Activated CD4-positive, alpha-beta T cell treated with anti-CD3 and anti-CD28 coated beads for 48 hours (primary cell): ENCODE results near the gene SELENBP1.
"Not testable (repeated sequence)": the region's sequence is repeated elsewhere in the genome, so short reads cannot be mapped to it uniquely, and the experiment has no call there.

Experiments
- DNase-seq: peaks from one replicate; pipeline ENCODE4 v3.0.0-alpha.2; 2020

Gene SELENBP1

GRCh38 chr1:151377150-151377884, 4.8 kb upstream of the SELENBP1 start:
- DNase-seq = no peak

- no peak for DNase-seq
Measured at GRCh38 chr1:151373196-151373595, 691 bp upstream of the SELENBP1 start.

DNA sequence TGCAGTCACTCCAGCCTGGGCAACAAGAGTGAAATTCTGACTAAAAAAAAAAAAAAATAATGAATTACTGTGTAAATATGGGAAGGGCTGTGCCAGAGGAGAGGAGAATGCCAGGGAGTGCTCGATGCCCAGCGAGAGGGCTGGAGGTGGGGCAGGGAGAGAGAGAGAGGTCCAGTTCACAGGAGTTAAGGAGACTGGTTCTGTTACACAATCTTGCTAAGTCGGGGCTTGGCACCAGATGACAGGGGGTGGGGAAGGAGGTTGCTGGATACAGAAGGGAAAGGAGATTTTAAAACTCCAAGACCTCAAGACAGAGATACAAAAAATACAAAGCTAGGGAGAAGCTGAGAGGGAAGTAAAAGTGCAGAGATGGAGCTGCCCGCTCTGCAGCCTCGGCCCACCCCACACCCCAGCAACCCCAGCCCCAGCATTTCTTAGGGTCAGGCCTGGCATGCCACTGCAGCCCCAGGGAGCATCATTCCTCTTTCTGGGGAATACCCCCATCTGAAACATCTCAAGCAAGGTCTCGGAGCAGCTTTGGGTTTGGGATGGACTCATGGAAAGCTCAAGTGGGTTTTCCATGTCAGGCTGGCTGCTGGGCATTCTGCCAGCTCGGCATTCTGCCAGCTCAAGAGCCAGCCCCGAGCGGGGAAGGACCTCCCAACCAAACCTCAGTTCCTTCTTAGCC, 991 bp downstream of the SELENBP1 start:
- no peak for DNase-seq

GRCh38 chr1:151370211-151370911, 2.1 kb downstream of the SELENBP1 start:
- no peak for DNase-seq

DNA sequence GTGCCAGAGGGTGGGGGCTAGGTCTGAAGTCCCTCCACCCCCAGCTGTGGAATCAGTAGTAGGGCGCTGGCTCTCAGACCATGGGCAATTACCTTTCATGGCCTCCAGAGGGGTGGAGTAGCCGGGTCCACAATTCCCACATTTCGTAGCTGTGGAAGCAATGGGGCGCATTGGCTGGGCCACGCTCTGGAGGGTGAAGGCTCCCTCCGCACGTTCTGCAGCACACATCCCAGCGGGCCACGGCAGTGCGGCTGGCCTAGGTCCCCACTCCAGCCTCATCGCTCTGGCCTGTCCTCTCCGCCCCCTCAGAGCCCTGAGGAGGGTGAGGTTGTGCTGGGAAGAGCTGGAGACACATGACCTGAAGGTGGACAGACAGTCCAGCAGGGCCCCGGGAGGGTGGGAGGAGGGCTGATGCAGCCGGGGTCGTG, 2.9 kb downstream of the SELENBP1 start:
- DNase-seq = no peak

- no peak for DNase-seq
Measured at GRCh38 chr1:151369302-151369610, 3.2 kb downstream of the SELENBP1 start.

- no peak for DNase-seq
Measured at GRCh38 chr1:151368393-151369301, 3.9 kb downstream of the SELENBP1 start.

GRCh38 chr1:151367658-151368392, 4.7 kb downstream of the SELENBP1 start:
- DNase-seq = no peak

GRCh38 chr1:151364996-151365395, 7.5 kb downstream of the SELENBP1 start:
- DNase-seq = no peak

- DNase-seq = no peak
Measured at GRCh38 chr1:151362308-151363155, 10.0 kb downstream of the SELENBP1 start.

DNA sequence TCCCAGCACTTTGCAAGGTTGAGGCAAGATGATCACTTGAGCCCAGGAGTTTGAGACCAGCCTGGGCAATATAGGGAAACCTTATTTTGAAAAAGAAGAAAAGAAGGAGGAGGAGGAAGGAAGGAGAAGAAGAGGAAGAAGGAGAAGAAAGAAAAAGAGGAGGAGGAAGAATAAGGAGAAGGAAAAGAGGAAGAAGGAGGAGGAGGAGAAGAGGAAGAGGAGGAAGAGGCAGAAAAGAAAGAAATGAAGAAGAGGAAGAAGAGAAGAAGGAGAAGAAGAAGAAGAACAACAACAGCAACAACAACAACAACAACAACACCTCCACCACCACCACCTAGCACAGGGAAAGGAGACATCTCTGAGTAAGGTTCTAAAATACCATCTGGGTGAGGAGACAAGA, 10.6 kb downstream of the SELENBP1 start:
- DNase-seq = no peak

DNA sequence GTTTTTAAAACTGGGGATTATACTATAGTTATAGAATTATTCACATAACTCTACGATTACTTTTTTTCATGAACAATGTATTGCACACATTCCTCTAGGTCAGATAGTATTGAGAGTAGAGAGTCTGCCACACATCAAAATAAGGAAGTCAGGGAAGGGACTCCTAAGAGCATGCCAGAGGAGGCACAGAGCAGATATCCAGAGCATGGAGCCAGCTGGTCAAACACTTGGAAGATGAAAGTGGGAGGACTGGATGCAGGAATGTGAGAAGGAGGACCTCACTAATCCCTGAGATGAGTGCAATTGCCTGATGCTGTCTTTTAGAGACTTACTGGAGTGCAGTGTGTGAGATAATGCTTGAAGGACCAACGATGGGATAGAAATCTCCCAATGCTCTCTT, 15.8 kb downstream of the SELENBP1 start:
- DNase-seq = no peak

- no peak for DNase-seq
Measured at GRCh38 chr1:151352021-151352718, 20.3 kb downstream of the SELENBP1 start.

DNA sequence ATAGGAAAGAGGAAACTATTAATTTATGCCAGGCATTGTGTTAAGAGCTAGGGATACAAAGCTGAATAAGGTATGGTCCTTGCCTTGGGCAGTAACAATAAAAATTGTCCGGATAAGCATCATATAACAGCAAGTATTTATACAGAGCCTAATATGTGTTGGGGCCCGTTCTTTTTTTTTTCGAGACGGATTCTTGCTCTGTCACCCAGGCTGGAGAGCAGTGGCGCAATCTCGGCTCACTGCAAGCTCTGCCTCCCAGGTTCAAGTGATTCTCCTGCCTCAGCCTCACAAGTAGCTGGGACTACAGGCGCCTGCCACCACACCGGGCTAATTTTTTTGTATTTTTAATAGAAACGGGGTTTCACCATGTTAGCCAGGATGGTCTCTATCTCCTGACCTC, 22.2 kb downstream of the SELENBP1 start:
- not testable (repeated sequence) for DNase-seq

- no peak for DNase-seq
Measured at GRCh38 chr1:151347523-151348246, 24.8 kb downstream of the SELENBP1 start.

- peak; percentile 95 for DNase-seq
Measured at GRCh38 chr1:151346769-151347522, 25.6 kb downstream of the SELENBP1 start, which contains the start of gene RFX5. RFX5 (minus strand) TSS chr1:151347252; CDS start chr1:151346320, 932 bp downstream.

DNA sequence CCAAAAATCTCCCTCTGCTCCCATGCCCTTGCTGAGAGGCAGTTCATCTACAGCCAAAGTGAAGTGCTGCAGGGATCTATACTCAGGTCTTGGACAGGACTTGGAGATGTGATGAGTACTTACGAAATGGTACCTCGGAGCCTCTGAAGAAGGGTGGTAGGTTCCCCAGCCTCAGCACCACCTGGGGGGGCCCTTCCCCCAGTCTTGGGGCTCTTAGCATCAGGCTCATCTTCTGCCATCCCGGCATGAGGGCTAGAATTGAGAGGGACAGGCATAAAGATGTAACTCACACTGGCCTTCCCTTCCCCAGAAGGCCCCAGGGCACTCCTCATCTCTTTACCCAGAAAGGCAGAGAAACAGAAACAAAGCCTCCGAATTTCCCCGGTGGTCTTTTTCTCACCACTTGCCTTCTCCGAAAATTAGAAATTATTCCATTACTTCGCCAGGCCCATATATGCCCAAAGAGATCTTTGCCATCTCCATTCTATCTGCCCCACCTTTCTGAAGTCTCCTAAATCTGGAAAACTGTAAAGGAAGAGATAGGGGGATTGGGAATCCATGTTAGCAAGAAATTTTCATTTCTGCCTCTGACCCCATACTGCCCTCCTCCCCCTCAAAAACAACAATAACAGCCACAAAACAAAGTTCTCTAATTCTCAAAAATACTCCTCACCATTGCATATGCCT, 26.3 kb downstream of the SELENBP1 start:
- no peak for DNase-seq

GRCh38 chr1:151344291-151344690, 28.2 kb downstream of the SELENBP1 start:
- no peak for DNase-seq
